HUES64 (cell line): ENCODE measurements around the gene KISS1. TPM values are rescaled to one million over a fixed set of nuclear protein-coding genes. Genes with fewer than 3 reads are reported as not detected.
"Not testable (repeated sequence)": the region's sequence is repeated elsewhere in the genome, so short reads cannot be mapped to it uniquely, and the experiment has no call there.

Experiments used
- H3K27ac ChIP-seq: 2 replicates; pipeline ENCODE4 v1.7.0; 2013; ENCODE audit warnings: low read depth, low read length, inconsistent platforms
- H3K27me3 ChIP-seq: 2 replicates; pipeline ENCODE4 v1.6.1; 2013; ENCODE audit warnings: mild to moderate bottlenecking, low read length; ENCODE audit not compliant: insufficient read depth
- H3K36me3 ChIP-seq: 2 replicates; pipeline ENCODE4 v1.6.1; 2013; ENCODE audit warnings: mild to moderate bottlenecking, low read length; ENCODE audit not compliant: insufficient read depth
- H3K4me1 ChIP-seq: 2 replicates; pipeline ENCODE4 v1.6.1; 2013; ENCODE audit warnings: mild to moderate bottlenecking, low read length, moderate library complexity; ENCODE audit not compliant: insufficient read depth
- H3K4me3 ChIP-seq: 2 replicates; pipeline ENCODE4 v1.5.1; 2013; ENCODE audit warnings: mild to moderate bottlenecking, low read length, moderate library complexity
- H3K9ac ChIP-seq: 2 replicates; pipeline ENCODE4 v1.6.1; 2013; ENCODE audit warnings: mild to moderate bottlenecking, low read depth, low read length
- H3K9me3 ChIP-seq: 2 replicates; pipeline ENCODE4 v1.6.1; 2013; ENCODE audit warnings: low read depth, low read length; ENCODE audit not compliant: insufficient read depth
- WGBS: fragments of 150-250, 120-280 bp; methylation state at CpG from one replicate; pipeline ENCODE4 v1.1.7; 2013; ENCODE audit warnings: missing lambda C conversion rate; 5-methylcytosine and 5-hydroxymethylcytosine counted together
- polyA plus RNA-seq, 2 experiments: library from polyadenylated mRNA; stranded (reverse); fragments of 50-300 nt; gene quantifications; one replicate each; pipeline ENCODE4 v1.2.3, GENCODE V29; 2013

Gene KISS1
- polyA plus RNA-seq (2013, experiment 1 of 2) = not detected
- polyA plus RNA-seq (2013, experiment 2 of 2) = not detected

GRCh38 chr1:204196068-204196795 lies at the start of gene KISS1:
Gene KISS1 (minus strand): TSS chr1:204196491. CDS start chr1:204192876, 3,615 bp downstream.
- no peak within 1 kb of the TSS for H3K9ac ChIP-seq
- no peak within 1 kb of the TSS for H3K4me3 ChIP-seq
- H3K4me1 ChIP-seq = peaks cover 3% of the 10 kb centered on the region; the same call in 1 of the 2 replicates
- H3K36me3 ChIP-seq = no peaks in the 10 kb centered on the region
- H3K27ac ChIP-seq = no peak within 1 kb of the TSS
- no peaks in the 10 kb centered on the region for H3K9me3 ChIP-seq
- H3K27me3 ChIP-seq = peaks cover 12% of the 10 kb centered on the region; the same call in 1 of the 2 replicates
- 73% methylated on average over 16 of the region's 18 CpGs for WGBS

GRCh38 chr1:204242920-204243319 lies 46.6 kb upstream of the KISS1 start:
- Histone ChIP-seq H3K27ac (no peak overlapping the region), H3K4me1 (no peaks in the 10 kb centered on the region), H3K27me3 (no peaks in the 10 kb centered on the region), H3K36me3 (no peaks in the 10 kb centered on the region), H3K9ac (no peak overlapping the region), H3K9me3 (no peaks in the 10 kb centered on the region), H3K4me3 (no peak overlapping the region)
- 94% methylated on average over 10 of the region's 10 CpGs for WGBS

- no peaks in the 10 kb centered on the region for H3K36me3 ChIP-seq
- H3K27ac ChIP-seq = no peak overlapping the region
- 90% methylated on average over 5 of the region's 5 CpGs for WGBS
Measured at GRCh38 chr1:204241914-204242313, 45.6 kb upstream of the KISS1 start.

GRCh38 chr1:204241050-204241449 lies 44.8 kb upstream of the KISS1 start:
- no peaks in the 10 kb centered on the region for H3K36me3 ChIP-seq
- H3K9ac ChIP-seq = no peak overlapping the region
- no peak overlapping the region for H3K4me3 ChIP-seq
- WGBS = 62% methylated on average over 2 of the region's 2 CpGs
- H3K4me1 ChIP-seq = no peaks in the 10 kb centered on the region
- no peak overlapping the region for H3K27ac ChIP-seq
- H3K9me3 ChIP-seq = no peaks in the 10 kb centered on the region
- H3K27me3 ChIP-seq = no peaks in the 10 kb centered on the region

More at GRCh38 chr1:204241914-204242313, 45.6 kb upstream of the KISS1 start:
- H3K4me3 ChIP-seq = no peak overlapping the region
- no peaks in the 10 kb centered on the region for H3K9me3 ChIP-seq
- no peak overlapping the region for H3K9ac ChIP-seq
- no peaks in the 10 kb centered on the region for H3K27me3 ChIP-seq
- no peaks in the 10 kb centered on the region for H3K4me1 ChIP-seq

- no peaks in the 10 kb centered on the region for H3K4me1 ChIP-seq
- no peaks in the 10 kb centered on the region for H3K27me3 ChIP-seq
- H3K9me3 ChIP-seq = no peaks in the 10 kb centered on the region
- no peak overlapping the region for H3K27ac ChIP-seq
- no peak overlapping the region for H3K4me3 ChIP-seq
- no peak overlapping the region for H3K9ac ChIP-seq
- 92% methylated on average over 1 of the region's 1 CpG for WGBS
- no peaks in the 10 kb centered on the region for H3K36me3 ChIP-seq
Measured at GRCh38 chr1:204240233-204240632, 43.9 kb upstream of the KISS1 start.

- not testable (repeated sequence) for H3K4me1 ChIP-seq, H3K36me3 ChIP-seq, H3K27me3 ChIP-seq, H3K27ac ChIP-seq, H3K9ac ChIP-seq, H3K9me3 ChIP-seq, H3K4me3 ChIP-seq
- 78% methylated on average over 3 of the region's 3 CpGs for WGBS
Measured at GRCh38 chr1:204239401-204239800, 43.1 kb upstream of the KISS1 start.

GRCh38 chr1:204238520-204238919 lies 42.2 kb upstream of the KISS1 start:
- H3K9me3 ChIP-seq, H3K9ac ChIP-seq, H3K4me3 ChIP-seq, H3K27ac ChIP-seq, H3K27me3 ChIP-seq, H3K4me1 ChIP-seq, H3K36me3 ChIP-seq: not testable (repeated sequence)
- 90% methylated on average over 2 of the region's 2 CpGs for WGBS

GRCh38 chr1:204237515-204237914 lies 41.2 kb upstream of the KISS1 start:
- not testable (repeated sequence) for H3K27me3 ChIP-seq, H3K9me3 ChIP-seq
- 88% methylated on average over 1 of the region's 1 CpG for WGBS

GRCh38 chr1:204232526-204232925 lies 36.2 kb upstream of the KISS1 start:
- Histone ChIP-seq H3K9me3 (no peaks in the 10 kb centered on the region), H3K27ac (no peak overlapping the region), H3K4me3 (no peak overlapping the region), H3K27me3 (no peaks in the 10 kb centered on the region), H3K9ac (no peak overlapping the region), H3K36me3 (no peaks in the 10 kb centered on the region), H3K4me1 (no peaks in the 10 kb centered on the region)

More at GRCh38 chr1:204237515-204237914, 41.2 kb upstream of the KISS1 start:
- H3K4me3 ChIP-seq, H3K27ac ChIP-seq, H3K9ac ChIP-seq, H3K4me1 ChIP-seq, H3K36me3 ChIP-seq: not testable (repeated sequence)

- 94% methylated on average over 14 of the region's 14 CpGs for WGBS
- Histone ChIP-seq H3K4me1 (no peaks in the 10 kb centered on the region), H3K27me3 (no peaks in the 10 kb centered on the region), H3K9me3 (no peaks in the 10 kb centered on the region), H3K4me3 (no peak overlapping the region), H3K36me3 (no peaks in the 10 kb centered on the region), H3K27ac (no peak overlapping the region), H3K9ac (no peak overlapping the region)
Measured at GRCh38 chr1:204230211-204230610, 33.9 kb upstream of the KISS1 start.

GRCh38 chr1:204228896-204229295 lies 32.6 kb upstream of the KISS1 start:
- H3K27ac ChIP-seq = no peak overlapping the region
- H3K4me1 ChIP-seq = no peaks in the 10 kb centered on the region
- 95% methylated on average over 13 of the region's 13 CpGs for WGBS
- no peaks in the 10 kb centered on the region for H3K27me3 ChIP-seq
- no peak overlapping the region for H3K9ac ChIP-seq
- H3K36me3 ChIP-seq = no peaks in the 10 kb centered on the region
- no peak overlapping the region for H3K4me3 ChIP-seq
- H3K9me3 ChIP-seq = no peaks in the 10 kb centered on the region
